OCI-LY3 (cell line): ENCODE data around the gene APOL5.

ENCODE experiments used
- CTCF ChIP-seq: fragments of 200-600, 300-600 bp; sonication (generic); IDR thresholded peaks from 2 replicates; pipeline ENCODE4 v1.5.1; 2014; ENCODE audit warnings: antibody characterized with exemption, low read length, low read depth
- EZH2phosphoT487 ChIP-seq: fragments of 200-600 bp; shearing (Covaris generic); IDR thresholded peaks from 2 replicates; pipeline ENCODE4 v1.6.1; 2018; ENCODE audit warnings: antibody characterized with exemption, mixed run types, low read depth

GRCh38 chr22:35695202-35695601 lies 22.5 kb upstream of the APOL5 start:
- TF ChIP-seq CTCF (no peak), EZH2phosphoT487 (no peak)
